SK-MEL-5 (cell line): ENCODE data around the gene AZIN2. TPM values are rescaled to one million over a fixed set of nuclear protein-coding genes. Genes with fewer than 3 reads are reported as not detected.
A peak's percentile ranks its signal among the peaks of the same experiment; 100 is the strongest.
"Not testable (repeated sequence)": the region's sequence is repeated elsewhere in the genome, so short reads cannot be mapped to it uniquely, and the experiment has no call there.

Experiments used
- DNase-seq: peaks from one replicate; pipeline ENCODE4 v3.0.0-alpha.2; 2016; ENCODE audit warnings: low read depth, low spot score
- in situ Hi-C: cut with HindIII; loops from 2 replicates; pipeline ENCODE4 v1.10.0; 2016; ENCODE audit warnings: low sequenced_read_pairs, high pct_unique_total_duplicates, low pct_unique_long_range_greater_than_20kb
- polyA plus RNA-seq, 2 experiments: library from polyadenylated mRNA; depleted of rRNA; stranded (reverse); fragments of >200 nt; gene quantifications; 2 replicates each; pipeline ENCODE4 v1.2.3, GENCODE V29; 2015
- total RNA-seq: library from RNA; depleted of rRNA; stranded (reverse); fragments of >200 nt; shearing (Covaris generic); gene quantifications from 2 replicates; pipeline ENCODE4 v1.2.3, GENCODE V29; 2014; rRNA removed

Gene AZIN2
- 5.9 and 8.2 TPM in 2 replicates for total RNA-seq
- 3.9 and 5.4 TPM in 2 replicates for polyA plus RNA-seq (2015; cell fraction: cytosol; rRNA removed)
- 25.8 and 29.4 TPM in 2 replicates for polyA plus RNA-seq (2015; cell fraction: nucleus; rRNA removed)

- in situ Hi-C loops, result no loop called here
- DNase-seq, result peak; percentile 94
These were observed at the start of gene AZIN2 for GRCh38 chr1:33080885-33081553. AZIN2 (plus strand) TSS chr1:33081153; CDS start chr1:33082250, 1,097 bp downstream.

GRCh38 chr1:33031506-33031905 is 49.4 kb upstream of the AZIN2 start:
- in situ Hi-C loops, result no loop called here

GRCh38 chr1:33032126-33032869 is 48.7 kb upstream of the AZIN2 start:
- DNase-seq, result no peak
- in situ Hi-C loops, result no loop called here

More at GRCh38 chr1:33031506-33031905, 49.4 kb upstream of the AZIN2 start:
- no peak for DNase-seq

GRCh38 chr1:33036051-33036525 is 44.9 kb upstream of the AZIN2 start:
- in situ Hi-C loops, result no loop called here
- DNase-seq, result peak; percentile 67

- in situ Hi-C loops, result no loop called here
- DNase-seq, result peak; percentile 98
These were observed 44.1 kb upstream of the AZIN2 start, which contains the start of gene AK2 for GRCh38 chr1:33036526-33037503. AK2 (minus strand) TSS chr1:33036883; CDS start chr1:33036828, 55 bp downstream.

- in situ Hi-C loops, result no loop called here
- DNase-seq, result no peak
These were observed 41.1 kb upstream of the AZIN2 start for GRCh38 chr1:33039840-33040239.

- in situ Hi-C loops, result no loop called here
- DNase-seq, result no peak
These were observed 39.9 kb upstream of the AZIN2 start for GRCh38 chr1:33041026-33041425.

GRCh38 chr1:33042831-33043230 is 38.1 kb upstream of the AZIN2 start:
- in situ Hi-C loops, result no loop called here
- DNase-seq, result no peak

GRCh38 chr1:33043267-33044092 is 37.5 kb upstream of the AZIN2 start:
- in situ Hi-C loops, result no loop called here
- no peak for DNase-seq

- in situ Hi-C loops, result no loop called here
- peak; percentile 62 for DNase-seq
These were observed 35.7 kb upstream of the AZIN2 start for GRCh38 chr1:33045246-33045645.

- in situ Hi-C loops, result no loop called here
- DNase-seq, result no peak
These were observed 35.1 kb upstream of the AZIN2 start for GRCh38 chr1:33045814-33046213.

- DNase-seq, in situ Hi-C loops: not testable (repeated sequence)
These were observed 34.7 kb upstream of the AZIN2 start for GRCh38 chr1:33046234-33046633.

GRCh38 chr1:33047290-33047689 is 33.7 kb upstream of the AZIN2 start:
- in situ Hi-C loops, result no loop called here
- no peak for DNase-seq

- in situ Hi-C loops, result no loop called here
- no peak for DNase-seq
These were observed 33.1 kb upstream of the AZIN2 start for GRCh38 chr1:33047839-33048305.

GRCh38 chr1:33048426-33048825 is 32.5 kb upstream of the AZIN2 start:
- in situ Hi-C loops, result no loop called here
- peak; percentile 72 for DNase-seq

GRCh38 chr1:33049371-33049770 is 31.6 kb upstream of the AZIN2 start:
- in situ Hi-C loops, result no loop called here
- no peak for DNase-seq
